CD8-positive, alpha-beta memory T cell (primary cell): ENCODE results near the gene PSMD11. TPM values are rescaled to one million over a fixed set of nuclear protein-coding genes. Genes with fewer than 3 reads are reported as not detected.
A peak's percentile ranks its signal among the peaks of the same experiment; 100 is the strongest.

ENCODE experiments used
- CTCF ChIA-PET: fragments of 350-600 bp; sonication (Branson Sonifier 250); formaldehyde crosslinking; loops from one replicate; lab custom pipeline; 2021; ENCODE audit warnings: antibody characterized with exemption; lab: Charles Lee
- POLR2A ChIA-PET: fragments of 350-600 bp; sonication (Branson Sonifier 250); formaldehyde crosslinking; loops from one replicate; lab custom pipeline; 2021; ENCODE audit warnings: antibody characterized with exemption; lab: Charles Lee
- DNase-seq, 5 donors: peaks; one replicate each; pipeline versions ENCODE4 v3.0.0 to v3.0.0-alpha.2; 2020 to 2022; ENCODE audit warnings: mixed read lengths in 1 of 5
- H3K27ac ChIP-seq: one replicate; pipeline ENCODE4 v1.7.0; 2013; ENCODE audit warnings: low read depth, mild to moderate bottlenecking, low read length, moderate library complexity
- H3K27me3 ChIP-seq: 2 replicates; pipeline ENCODE4 v1.7.0; 2013; ENCODE audit warnings: low read length, mild to moderate bottlenecking; ENCODE audit not compliant: insufficient read depth, poor library complexity, severe bottlenecking
- H3K36me3 ChIP-seq: 2 replicates; pipeline ENCODE4 v1.7.0; 2013; ENCODE audit warnings: mild to moderate bottlenecking, low read length, moderate library complexity; ENCODE audit not compliant: insufficient read depth
- H3K4me1 ChIP-seq: 2 replicates; pipeline ENCODE4 v1.7.0; 2013; ENCODE audit warnings: mild to moderate bottlenecking, low read length, moderate library complexity; ENCODE audit not compliant: insufficient read depth
- H3K4me3 ChIP-seq: 2 replicates; pipeline ENCODE4 v1.7.0; 2013; ENCODE audit warnings: mild to moderate bottlenecking, low read length
- H3K9me3 ChIP-seq: 2 replicates; pipeline ENCODE4 v1.7.0; 2013; ENCODE audit warnings: mild to moderate bottlenecking, low read length
- H3K27ac Mint-ChIP-seq, 8 donors: one replicate each; pipeline ENCODE4 v1.8.0; 2020 to 2021; ENCODE audit warnings: mixed read lengths in 8 of 8, mild to moderate bottlenecking in 6 of 8, inconsistent platforms in 3 of 8, moderate library complexity in 3 of 8
- H3K27me3 Mint-ChIP-seq, 2 donors: one replicate each; pipeline ENCODE4 v1.8.0; 2020 to 2021; ENCODE audit warnings: mixed read lengths in 2 of 2, mild to moderate bottlenecking in 1 of 2, moderate library complexity in 1 of 2
- H3K36me3 Mint-ChIP-seq, 3 donors: one replicate each; pipeline ENCODE4 v1.8.0; 2020 to 2021; ENCODE audit warnings: mixed read lengths in 3 of 3, inconsistent platforms in 1 of 3, mild to moderate bottlenecking in 1 of 3
- H3K4me1 Mint-ChIP-seq, 3 donors: one replicate each; pipeline ENCODE4 v1.8.0; 2020 to 2021; ENCODE audit warnings: mixed read lengths in 3 of 3, inconsistent platforms in 1 of 3, mild to moderate bottlenecking in 1 of 3
- H3K4me3 Mint-ChIP-seq, 7 donors: one replicate each; pipeline ENCODE4 v1.8.0; 2020 to 2021; ENCODE audit warnings: mixed read lengths in 7 of 7, mild to moderate bottlenecking in 6 of 7, moderate library complexity in 4 of 7, inconsistent platforms in 2 of 7
- H3K9me3 Mint-ChIP-seq, 5 donors: one replicate each; pipeline ENCODE4 v1.8.0; 2020 to 2022; ENCODE audit warnings: mixed read lengths in 5 of 5, mild to moderate bottlenecking in 3 of 5, moderate library complexity in 2 of 5, inconsistent platforms in 1 of 5
- polyA plus RNA-seq: library from polyadenylated mRNA; unstranded; fragments of 300-500 nt; fragmentation: Illumina TruSeq; gene quantifications from one replicate; pipeline ENCODE4 v1.2.3, GENCODE V29; 2021
- total RNA-seq, 2 experiments: library from RNA; stranded (reverse); gene quantifications; one replicate each; pipeline ENCODE4 v1.2.3, GENCODE V29; 2021

The PSMD11 gene
- total and polyA plus RNA-seq, 3 experiments from 2014 or later, result 145 to 187 (median 175) TPM

DNA sequence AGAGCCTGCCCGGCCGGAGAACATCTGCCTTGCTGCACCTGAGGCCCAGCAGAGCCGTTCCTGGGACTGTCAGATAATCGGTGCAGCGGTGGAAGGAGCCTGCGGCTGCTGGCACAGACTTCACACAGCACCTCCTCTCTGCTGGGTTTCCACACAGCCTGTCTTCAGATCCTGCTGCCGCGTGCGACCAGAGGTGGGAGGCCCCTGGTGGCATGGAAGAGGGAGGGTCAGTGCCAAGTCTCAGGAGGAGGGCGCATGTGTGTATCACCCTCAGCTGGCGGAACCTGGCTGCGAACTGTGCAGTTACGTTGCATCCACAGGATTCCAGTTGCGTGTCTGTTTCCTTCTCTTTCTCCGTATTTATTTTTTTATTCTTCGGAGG lies 45.8 kb downstream of the PSMD11 start:
- Mint-ChIP-seq H3K4me3 (peak overlapping the region; percentile 32 to 94 (median 91)), H3K4me1 (peaks cover 55 to 75% (median 58%) of the 10 kb centered on the region in 3 donors), H3K27ac (peak overlapping the region in 3 of 8 donors; percentile 11 to 66 (median 12)), H3K36me3 (peaks cover 0 to 21% (median 0%) of the 10 kb centered on the region in 3 donors), H3K9me3 (no peaks in the 10 kb centered on the region), H3K27me3 (no peaks in the 10 kb centered on the region)
- Histone ChIP-seq H3K27ac (no peak overlapping the region), H3K4me1 (peaks cover 75% of the 10 kb centered on the region), H3K27me3 (no peaks in the 10 kb centered on the region), H3K4me3 (peak overlapping the region; percentile 31), H3K9me3 (no peaks in the 10 kb centered on the region), H3K36me3 (no peaks in the 10 kb centered on the region)
- no peak for DNase-seq
- ChIA-PET POLR2A (no interaction called here), CTCF (interaction anchor here (6.7 kb wide), 1 partner anchor 26 kb away, joined by 44 read pairs; no protein-coding TSS in a partner anchor)

- Mint-ChIP-seq H3K36me3 (peaks cover 0 to 21% (median 0%) of the 10 kb centered on the region in 3 donors), H3K9me3 (no peaks in the 10 kb centered on the region), H3K27me3 (no peaks in the 10 kb centered on the region), H3K27ac (peak overlapping the region; percentile 30 to 95 (median 86)), H3K4me1 (peaks cover 55 to 71% (median 58%) of the 10 kb centered on the region in 3 donors), H3K4me3 (peak overlapping the region; percentile 8 to 80 (median 63))
- peaks cover 70% of the 10 kb centered on the region for H3K4me1 ChIP-seq
- no peak overlapping the region for H3K27ac ChIP-seq
- H3K36me3 ChIP-seq, result no peaks in the 10 kb centered on the region
- no peaks in the 10 kb centered on the region for H3K9me3 ChIP-seq
- peak in 1 of 5 donors; percentile 22 for DNase-seq
- ChIA-PET CTCF (interaction anchor here (1.4 to 1.6 kb wide), 4 partner anchors 9 to 47 kb away, joined by 3 to 5 read pairs (median 5); partner anchors contain the start of gene PSMD11), POLR2A (no interaction called here)
- H3K4me3 ChIP-seq, result peak overlapping the region; percentile 26
- H3K27me3 ChIP-seq, result no peaks in the 10 kb centered on the region
Observed at GRCh38 chr17:32491371-32492263, 47.3 kb downstream of the PSMD11 start.

GRCh38 chr17:32492264-32492589 lies 47.9 kb downstream of the PSMD11 start:
- Histone ChIP-seq H3K27me3 (no peaks in the 10 kb centered on the region), H3K27ac (no peak overlapping the region), H3K4me1 (peaks cover 70% of the 10 kb centered on the region), H3K9me3 (no peaks in the 10 kb centered on the region), H3K36me3 (no peaks in the 10 kb centered on the region), H3K4me3 (peak overlapping the region; percentile 26)
- Mint-ChIP-seq H3K4me1 (peaks cover 55 to 71% (median 58%) of the 10 kb centered on the region in 3 donors), H3K27ac (peak overlapping the region; percentile 30 to 95 (median 86)), H3K27me3 (no peaks in the 10 kb centered on the region), H3K4me3 (peak overlapping the region; percentile 38 to 80 (median 63)), H3K9me3 (no peaks in the 10 kb centered on the region), H3K36me3 (peaks cover 0 to 21% (median 0%) of the 10 kb centered on the region in 3 donors)
- CTCF ChIA-PET, result interaction anchor here (0.7 to 1.6 kb wide), 5 partner anchors 8 to 48 kb away, joined by 3 to 5 read pairs (median 5); partner anchors contain the start of gene PSMD11
- POLR2A ChIA-PET, result no interaction called here
- no peak for DNase-seq

DNA sequence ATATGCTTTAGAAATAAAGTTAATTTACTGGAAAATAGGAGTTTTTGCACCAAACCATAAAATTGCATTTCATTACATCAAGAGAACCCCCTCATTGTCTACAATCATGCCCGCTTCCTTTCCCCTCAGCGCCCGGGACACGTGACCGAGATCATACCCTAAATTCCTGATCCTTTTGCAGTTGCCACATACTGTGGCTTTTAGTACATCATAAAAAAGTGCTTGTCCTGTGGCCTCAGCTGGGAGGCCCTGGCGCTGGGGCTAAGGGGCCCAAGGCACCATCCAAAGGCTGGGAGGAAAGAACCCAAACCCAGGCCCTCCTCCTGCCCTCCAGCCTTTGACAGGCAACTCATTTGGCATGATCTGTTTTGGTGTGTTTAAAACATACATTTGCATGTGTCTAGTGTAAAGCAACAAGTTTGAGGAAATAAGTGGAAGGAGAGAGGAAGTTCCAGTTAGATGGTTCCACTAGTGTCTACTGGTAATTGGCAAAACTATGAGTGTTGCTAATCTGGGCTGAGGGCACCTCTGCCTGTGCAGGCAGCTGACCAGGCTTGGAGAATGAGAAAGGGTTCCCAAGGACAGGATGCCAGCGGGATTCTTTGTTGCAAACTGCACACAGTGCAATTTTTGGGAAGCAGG lies 48.5 kb downstream of the PSMD11 start:
- no peaks in the 10 kb centered on the region for H3K27me3 ChIP-seq
- H3K27ac ChIP-seq, result no peak overlapping the region
- no peaks in the 10 kb centered on the region for H3K9me3 ChIP-seq
- CTCF ChIA-PET, result interaction anchor here (0.7 to 1.6 kb wide), 3 partner anchors 9 to 48 kb away, joined by 3 to 5 read pairs (median 5); partner anchors contain the start of gene PSMD11
- peaks cover 0 to 18% (median 0%) of the 10 kb centered on the region in 3 donors for H3K36me3 Mint-ChIP-seq
- no peaks in the 10 kb centered on the region for H3K9me3 Mint-ChIP-seq
- H3K4me1 ChIP-seq, result peaks cover 67% of the 10 kb centered on the region
- peak overlapping the region in 6 of 7 donors; percentile 40 to 80 (median 47) for H3K4me3 Mint-ChIP-seq
- peaks cover 52 to 68% (median 55%) of the 10 kb centered on the region in 3 donors for H3K4me1 Mint-ChIP-seq
- H3K36me3 ChIP-seq, result no peaks in the 10 kb centered on the region
- POLR2A ChIA-PET, result no interaction called here
- no peak overlapping the region for H3K4me3 ChIP-seq
- H3K27ac Mint-ChIP-seq, result peak overlapping the region in 6 of 8 donors; percentile 64 to 95 (median 81)
- DNase-seq, result no peak
- H3K27me3 Mint-ChIP-seq, result no peaks in the 10 kb centered on the region

- H3K9me3 ChIP-seq, result no peaks in the 10 kb centered on the region
- Mint-ChIP-seq H3K36me3 (peaks cover 0 to 13% (median 0%) of the 10 kb centered on the region in 3 donors), H3K27me3 (no peaks in the 10 kb centered on the region), H3K27ac (peak overlapping the region in 1 of 8 donors; percentile 86), H3K4me3 (peak overlapping the region in 1 of 7 donors; percentile 22), H3K9me3 (no peaks in the 10 kb centered on the region), H3K4me1 (peaks cover 45 to 60% (median 47%) of the 10 kb centered on the region in 3 donors)
- ChIA-PET POLR2A (no interaction called here), CTCF (no interaction called here)
- no peak overlapping the region for H3K4me3 ChIP-seq
- H3K4me1 ChIP-seq, result peaks cover 59% of the 10 kb centered on the region
- H3K27me3 ChIP-seq, result no peaks in the 10 kb centered on the region
- no peak for DNase-seq
- H3K27ac ChIP-seq, result no peak overlapping the region
- H3K36me3 ChIP-seq, result no peaks in the 10 kb centered on the region
Observed at GRCh38 chr17:32493571-32493970, 49.3 kb downstream of the PSMD11 start.

GRCh38 chr17:32493976-32494513 lies 49.7 kb downstream of the PSMD11 start:
- no peaks in the 10 kb centered on the region for H3K9me3 Mint-ChIP-seq
- no peaks in the 10 kb centered on the region for H3K27me3 Mint-ChIP-seq
- DNase-seq, result no peak
- Histone ChIP-seq H3K27me3 (no peaks in the 10 kb centered on the region), H3K9me3 (no peaks in the 10 kb centered on the region), H3K4me1 (peaks cover 55% of the 10 kb centered on the region), H3K36me3 (no peaks in the 10 kb centered on the region), H3K4me3 (no peak overlapping the region), H3K27ac (no peak overlapping the region)
- H3K4me3 Mint-ChIP-seq, result peak overlapping the region in 3 of 7 donors; percentile 29 to 63 (median 31)
- H3K27ac Mint-ChIP-seq, result peak overlapping the region in 2 of 8 donors; percentile 39 to 68
- ChIA-PET POLR2A (interaction anchor here (1.3 kb wide), 1 partner anchor 25 kb away, joined by 7 read pairs; no protein-coding TSS in a partner anchor), CTCF (no interaction called here)
- H3K4me1 Mint-ChIP-seq, result peaks cover 41 to 55% (median 42%) of the 10 kb centered on the region in 3 donors
- peaks cover 0 to 10% (median 0%) of the 10 kb centered on the region in 3 donors for H3K36me3 Mint-ChIP-seq

- no peaks in the 10 kb centered on the region for H3K36me3 ChIP-seq
- H3K4me3 ChIP-seq, result no peak overlapping the region
- H3K27me3 ChIP-seq, result no peaks in the 10 kb centered on the region
- DNase-seq, result no peak
- H3K27ac ChIP-seq, result no peak overlapping the region
- H3K9me3 ChIP-seq, result no peaks in the 10 kb centered on the region
- Mint-ChIP-seq H3K4me3 (peak overlapping the region in 4 of 7 donors; percentile 27 to 63 (median 30)), H3K36me3 (peaks cover 0 to 4% (median 0%) of the 10 kb centered on the region in 3 donors), H3K9me3 (no peaks in the 10 kb centered on the region), H3K4me1 (peaks cover 34 to 48% (median 35%) of the 10 kb centered on the region in 3 donors), H3K27me3 (no peaks in the 10 kb centered on the region), H3K27ac (peak overlapping the region in 2 of 8 donors; percentile 38 to 39)
- H3K4me1 ChIP-seq, result peaks cover 47% of the 10 kb centered on the region
- ChIA-PET CTCF (interaction anchor here (1.4 kb wide), 1 partner anchor 11 kb away, joined by 4 read pairs; no protein-coding TSS in a partner anchor), POLR2A (interaction anchor here (1.3 kb wide), 1 partner anchor 24 kb away, joined by 7 read pairs; no protein-coding TSS in a partner anchor)
Observed at GRCh38 chr17:32494621-32495358, 50.5 kb downstream of the PSMD11 start.
